DMS114 treated with DMSO at 0.1 percent for 48 hours (cell line): Measurements from ENCODE around the gene SNCG.
"Not testable (repeated sequence)": the region's sequence is repeated elsewhere in the genome, so short reads cannot be mapped to it uniquely, and the experiment has no call there.

Experiments used
- DNase-seq: peaks from one replicate; lab custom pipeline; 2025; ENCODE audit not compliant: unreplicated experiment; lab: John Stamatoyannopoulos, UW

SNCG gene

DNA sequence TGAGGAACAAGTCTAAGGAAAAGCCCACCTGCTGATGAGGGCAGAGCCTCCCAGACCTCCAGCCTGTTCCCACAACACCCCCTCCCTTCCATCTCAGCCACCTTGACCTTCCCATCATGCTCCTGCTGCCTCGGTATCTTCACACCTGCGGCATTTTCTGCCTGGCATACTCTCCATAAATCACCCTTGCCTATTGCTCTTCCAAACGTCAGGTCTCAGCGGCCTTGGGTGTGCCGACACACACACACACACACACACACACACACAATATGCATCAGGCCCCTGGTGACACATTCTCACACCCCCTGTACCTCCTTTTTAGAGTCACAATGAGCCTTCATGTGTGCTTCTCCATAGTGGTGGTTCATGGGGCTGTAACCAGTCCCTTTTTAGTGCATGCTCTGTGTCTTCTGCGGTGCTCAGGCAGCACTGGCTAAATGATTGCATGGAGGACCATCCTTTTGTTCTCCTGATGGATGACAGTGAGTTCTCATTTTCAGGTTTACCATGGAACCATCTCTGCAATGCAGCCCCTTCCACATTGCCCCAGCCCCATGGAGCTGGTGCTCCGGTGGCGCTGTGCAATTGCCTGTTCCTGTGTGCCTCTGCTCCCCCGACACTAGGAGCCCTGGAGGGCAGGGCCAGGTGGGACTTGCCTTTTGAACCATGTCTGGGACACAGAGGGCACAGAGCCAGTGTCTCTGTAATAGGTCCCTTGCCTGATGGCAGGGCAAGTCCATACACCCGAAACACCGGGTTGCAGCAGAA, 14.4 kb downstream of the SNCG start:
- no peak for DNase-seq

DNA sequence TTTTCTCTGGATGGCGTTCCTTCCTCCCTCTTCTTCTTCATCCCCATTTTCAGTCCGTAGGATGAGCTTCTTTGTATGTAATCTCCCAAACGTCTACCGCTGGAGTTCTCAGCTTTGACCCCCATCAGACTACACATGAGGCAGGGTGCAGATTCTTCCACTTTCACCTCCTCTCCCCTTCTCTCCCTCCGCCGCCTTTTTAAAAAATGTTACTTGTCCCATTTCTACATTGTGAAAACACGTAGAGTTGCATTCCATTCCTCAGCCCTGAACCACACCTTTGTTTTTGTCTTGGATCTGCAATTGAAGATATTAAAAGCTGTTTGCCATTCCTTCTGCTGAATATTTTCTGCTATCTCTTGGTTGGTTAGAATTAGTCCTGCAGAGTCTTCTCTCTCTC, 16.1 kb downstream of the SNCG start:
- DNase-seq, result no peak

DNA sequence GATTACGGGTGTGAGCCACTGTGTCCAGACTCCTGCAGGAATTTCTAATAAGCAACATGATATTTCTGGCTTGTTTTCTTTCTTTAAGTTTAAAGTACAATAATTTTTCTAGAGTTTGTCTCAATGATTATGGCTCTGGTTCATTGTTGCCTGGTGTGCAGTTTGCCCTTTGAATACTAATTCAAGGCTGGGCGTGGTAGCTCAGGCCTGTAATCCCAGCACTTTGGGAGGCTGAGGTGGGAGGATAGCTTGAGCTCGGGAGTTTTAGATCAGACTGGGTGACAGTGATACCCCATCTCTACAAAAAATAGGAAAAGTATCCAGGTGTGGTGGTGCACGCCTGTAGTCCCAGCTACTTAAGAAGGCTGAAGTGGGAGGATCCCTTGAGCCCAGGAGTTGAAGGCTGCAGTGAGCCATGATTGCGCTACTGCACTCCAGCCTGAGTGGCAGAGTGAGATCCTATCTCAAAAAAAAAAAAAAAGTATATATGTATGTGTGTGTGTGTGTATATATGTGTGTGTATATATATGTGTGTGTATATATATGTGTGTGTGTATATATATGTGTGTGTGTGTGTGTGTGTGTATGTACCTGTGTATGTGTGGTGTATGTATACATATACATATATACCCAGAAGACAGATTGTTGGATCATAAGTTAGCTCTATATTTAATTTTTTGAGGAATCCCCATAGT, 18.1 kb downstream of the SNCG start:
- DNase-seq, result no peak

DNA sequence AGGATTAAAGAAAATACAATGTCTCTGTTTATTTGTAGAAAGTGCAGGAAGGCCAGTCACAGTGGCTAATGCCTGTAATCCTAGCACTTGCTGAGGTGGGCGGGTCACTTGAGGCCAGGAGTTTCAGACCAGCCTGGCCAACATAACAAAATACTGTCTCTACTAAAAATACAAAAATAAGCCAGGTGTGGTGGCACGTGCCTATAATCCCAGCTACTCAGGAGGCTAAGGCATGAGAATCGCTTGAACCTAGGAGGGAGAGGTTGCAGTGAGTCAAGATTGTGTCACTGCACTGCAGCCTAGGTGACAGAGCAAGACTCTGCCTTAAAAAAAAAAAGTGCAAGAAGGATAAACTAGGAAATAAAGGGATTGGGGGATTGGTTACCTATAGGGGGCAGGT, 20.1 kb downstream of the SNCG start:
- DNase-seq, result not testable (repeated sequence)

DNA sequence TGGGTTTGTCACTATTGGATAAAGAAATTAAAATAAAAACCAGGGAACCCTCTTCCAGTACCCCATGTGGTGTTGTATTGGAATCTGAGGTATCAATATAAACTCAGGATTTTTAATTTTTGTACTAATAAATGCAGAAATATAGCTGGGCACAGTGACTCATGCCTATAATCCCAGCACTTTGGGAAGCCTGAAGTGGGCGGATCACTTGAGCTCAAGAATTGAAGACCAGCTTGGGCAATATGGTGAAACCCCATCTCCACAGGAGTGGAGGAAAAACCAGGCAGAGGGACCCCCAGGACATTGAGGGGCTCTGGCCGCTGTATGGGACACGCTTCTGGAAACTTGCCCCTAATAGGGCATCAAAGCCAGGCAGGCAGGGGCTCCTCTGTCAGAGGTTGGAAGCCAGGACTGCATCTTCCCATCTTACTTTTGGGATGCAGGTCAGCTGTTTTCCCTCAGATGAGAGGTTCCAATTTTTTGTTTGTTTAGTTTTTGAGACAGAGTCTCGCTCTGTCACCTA, 21.0 kb downstream of the SNCG start:
- DNase-seq, result no peak

DNA sequence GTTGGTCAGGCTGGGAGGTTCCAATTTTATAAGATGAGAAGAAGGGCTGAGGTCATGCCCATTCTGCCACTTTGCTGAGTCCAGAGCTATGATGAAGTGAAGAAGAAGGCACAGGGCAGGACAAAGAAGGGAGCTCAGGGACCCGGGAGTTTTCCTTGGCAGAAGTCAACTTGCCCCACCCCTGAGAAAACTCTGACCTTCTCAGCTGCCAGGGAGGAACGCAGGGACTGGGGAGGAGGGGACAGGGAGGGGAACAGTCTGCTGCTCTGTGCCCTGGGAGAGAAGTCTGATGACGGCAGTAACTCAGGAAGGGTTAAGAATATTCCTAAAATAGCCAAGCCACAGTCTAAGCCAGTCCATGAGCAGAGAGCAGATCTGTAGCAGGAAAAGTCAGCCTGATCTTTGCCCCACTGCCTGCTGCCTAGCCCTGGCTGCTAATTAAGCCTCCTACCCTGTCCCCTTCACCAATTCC, 21.6 kb downstream of the SNCG start:
- DNase-seq, result no peak

DNA sequence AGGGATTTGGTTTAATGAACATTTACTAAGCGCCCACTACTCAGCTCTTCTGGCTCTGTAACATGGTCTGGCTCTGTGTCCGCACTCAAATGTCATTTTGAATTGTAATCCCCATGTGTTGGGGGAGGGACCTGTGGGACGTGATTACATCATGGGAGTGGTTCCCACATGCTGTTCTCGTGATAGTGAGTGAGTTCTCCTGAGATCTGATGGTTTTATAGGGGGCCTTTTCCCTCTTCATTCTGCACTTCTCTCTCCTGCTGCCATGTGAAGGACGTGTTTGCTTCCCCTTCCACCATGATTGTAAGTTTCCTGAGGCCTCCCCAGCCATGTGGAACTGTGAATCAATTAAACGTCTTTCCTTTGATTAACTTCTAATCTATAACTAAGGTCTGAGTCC, 22.6 kb downstream of the SNCG start:
- not testable (repeated sequence) for DNase-seq

DNA sequence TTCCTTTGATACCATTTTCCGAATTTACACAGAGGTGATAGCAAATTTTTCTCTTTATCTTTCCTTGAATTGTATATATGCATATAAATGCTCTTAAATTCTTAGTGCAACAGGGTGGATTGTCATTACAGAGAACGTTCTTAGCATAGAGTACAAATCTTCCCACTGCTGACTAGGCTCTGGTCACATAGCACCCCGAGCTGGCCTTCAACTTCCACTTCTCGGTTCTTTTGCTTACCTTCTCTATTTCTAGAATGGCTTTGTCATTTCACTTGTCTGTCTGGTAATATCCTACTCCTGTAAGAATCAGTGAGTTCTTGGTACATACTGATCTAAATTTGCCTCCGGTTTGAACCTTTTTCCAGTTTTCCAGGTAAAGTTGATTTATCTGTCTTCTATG, 23.3 kb downstream of the SNCG start:
- DNase-seq, result no peak

DNA sequence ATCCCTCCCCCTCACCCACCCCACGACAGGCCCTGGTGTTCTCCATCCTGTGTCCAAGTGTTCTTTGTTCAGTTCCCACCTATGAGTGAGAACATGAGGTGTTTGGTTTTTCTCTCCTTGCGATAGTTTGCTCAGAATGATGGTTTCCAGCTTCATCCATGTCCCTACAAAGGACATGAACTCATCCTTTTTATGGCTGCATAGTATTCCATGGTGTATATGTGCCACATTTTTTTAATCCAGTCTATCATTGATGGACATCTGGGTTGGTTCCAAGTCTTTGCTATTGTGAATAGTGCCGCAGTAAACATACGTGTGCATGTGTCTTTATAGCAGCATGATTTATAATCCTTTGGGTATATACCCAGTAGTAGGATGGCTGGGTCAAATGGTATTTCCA, 26.1 kb downstream of the SNCG start:
- not testable (repeated sequence) for DNase-seq

DNA sequence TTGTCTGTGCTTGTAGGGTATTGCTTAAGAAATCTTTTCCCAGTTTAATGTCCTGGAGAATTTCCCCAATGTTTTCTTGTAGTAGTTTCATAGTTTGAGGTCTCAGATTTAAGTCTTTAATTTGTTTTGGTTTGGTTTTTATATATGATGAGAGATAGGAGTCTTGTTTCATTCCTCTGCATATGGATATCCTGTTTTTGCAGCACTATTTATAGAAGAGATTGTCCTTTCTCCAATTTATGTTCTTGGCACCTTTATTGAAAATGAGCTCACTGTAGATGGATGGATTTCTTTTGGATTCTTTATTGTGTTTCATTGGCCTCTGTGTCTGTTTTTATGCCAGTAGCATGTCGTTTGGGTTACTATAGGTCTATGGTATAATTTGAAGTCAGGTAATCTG, 30.1 kb downstream of the SNCG start:
- DNase-seq, result no peak

DNA sequence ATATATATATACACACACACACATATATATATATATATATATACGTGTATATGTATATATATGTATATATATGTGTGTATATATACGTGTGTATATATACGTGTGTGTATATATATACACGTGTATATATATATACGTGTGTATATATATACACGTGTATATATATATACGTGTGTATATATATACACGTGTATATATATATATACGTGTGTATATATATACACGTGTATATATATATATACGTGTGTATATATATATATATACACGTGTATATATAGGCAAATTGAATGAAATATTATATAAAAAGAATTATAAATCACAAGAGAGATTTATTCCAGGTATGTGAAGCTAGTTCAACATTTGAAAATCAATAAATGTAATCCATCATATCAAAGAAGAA, 33.0 kb downstream of the SNCG start:
- DNase-seq, result not testable (repeated sequence)

DNA sequence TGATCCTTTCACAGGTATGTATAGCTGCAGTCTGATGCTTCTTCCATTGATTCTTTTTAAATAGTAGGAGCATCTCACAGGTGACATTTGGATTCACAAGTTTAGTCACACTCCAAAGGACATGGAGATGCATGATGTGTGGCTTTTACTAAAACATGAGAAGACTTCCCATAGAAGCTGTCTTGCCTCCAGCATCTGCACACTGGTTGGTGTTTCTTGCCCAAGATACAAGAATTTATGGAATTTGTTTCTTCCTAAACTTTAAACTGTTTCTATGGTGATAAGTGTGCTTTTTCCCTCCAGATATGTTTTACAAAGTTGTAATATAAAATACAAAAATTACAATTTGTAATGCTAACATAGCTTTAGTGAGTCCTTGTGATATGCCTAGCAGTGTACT, 34.1 kb downstream of the SNCG start:
- no peak for DNase-seq

DNA sequence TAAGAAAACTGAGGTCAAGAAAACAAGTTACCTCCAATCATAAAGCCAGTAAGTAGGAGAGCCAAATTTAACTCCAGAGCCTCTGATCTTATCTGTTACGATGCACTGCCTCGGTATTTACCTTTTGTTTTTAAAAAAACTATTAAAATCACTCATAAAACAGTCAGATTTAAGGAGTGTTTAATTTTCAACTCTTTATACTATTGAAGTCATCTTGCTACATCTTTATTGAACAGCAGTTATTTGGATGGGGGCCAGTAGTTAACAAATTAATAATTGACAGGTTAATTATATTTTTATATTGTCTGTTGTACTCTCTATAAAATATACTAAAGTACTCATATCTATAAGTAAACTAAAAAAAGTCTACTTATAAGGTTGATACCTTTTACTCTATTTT, 34.5 kb downstream of the SNCG start:
- DNase-seq, result no peak

DNA sequence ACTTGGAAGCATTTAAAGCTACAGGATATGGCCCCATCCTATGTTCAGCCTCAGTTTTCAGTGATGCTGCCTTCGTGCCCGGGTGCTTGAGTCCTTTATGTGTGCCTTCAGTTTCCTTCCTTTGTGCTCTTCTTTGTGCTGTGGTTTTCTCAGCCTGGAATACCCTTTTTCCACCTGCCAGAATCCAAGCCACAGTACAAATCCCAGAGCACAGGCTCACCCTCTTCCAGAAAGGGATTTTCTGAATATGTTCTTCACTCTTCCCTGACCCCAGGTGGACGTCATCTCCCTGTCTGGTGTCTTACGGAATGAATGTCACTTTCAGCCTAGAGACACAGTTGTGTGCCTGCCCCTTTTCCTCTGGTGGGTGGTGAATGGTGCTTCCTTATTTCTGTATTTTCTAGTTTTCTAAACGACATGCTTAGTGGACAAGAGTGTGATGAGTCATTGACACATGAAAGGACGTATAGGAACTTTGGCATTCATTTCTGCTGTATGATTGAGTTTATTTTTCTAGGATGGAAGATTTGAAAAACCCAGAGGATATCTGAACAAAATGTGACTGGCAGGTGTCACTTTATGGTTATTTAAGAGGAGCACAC, 41.5 kb downstream of the SNCG start:
- DNase-seq, result not testable (repeated sequence)

DNA sequence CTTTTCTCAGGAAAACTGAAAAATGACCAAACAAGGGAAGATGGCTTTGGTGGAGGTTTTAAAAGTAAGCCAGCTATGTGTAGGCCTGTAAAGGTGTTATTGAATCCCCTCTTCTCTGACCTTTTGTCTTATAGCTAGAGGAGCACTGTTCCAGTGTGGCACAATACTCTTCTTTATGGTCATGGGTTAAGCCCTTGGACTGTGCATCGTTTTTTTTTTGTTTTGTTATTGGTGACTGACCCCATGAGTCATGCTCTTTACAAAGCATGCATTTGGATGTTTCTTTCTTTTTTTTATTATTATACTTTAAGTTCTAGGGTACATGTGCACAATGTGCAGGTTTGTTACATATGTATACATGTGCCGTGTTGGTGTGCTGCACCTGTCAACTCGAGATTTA, 42.1 kb downstream of the SNCG start:
- no peak for DNase-seq

DNA sequence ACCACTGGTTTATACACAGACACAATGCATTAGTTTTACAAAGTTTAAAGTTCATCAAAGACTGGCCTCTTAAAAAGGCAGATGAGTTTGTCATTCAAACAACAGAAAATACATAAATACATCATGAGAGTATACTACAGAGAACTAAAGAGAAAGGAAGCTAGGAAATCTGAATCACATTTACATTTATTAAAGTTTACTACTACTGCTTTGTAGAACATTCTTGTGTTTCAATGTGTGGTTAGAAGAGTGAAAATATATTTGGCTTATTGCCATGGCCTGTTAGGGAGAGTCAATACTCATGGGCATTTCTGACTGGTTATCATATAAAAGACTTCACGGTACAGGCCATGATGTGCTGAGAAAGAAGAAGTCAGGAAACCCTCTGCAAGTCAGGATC, 48.7 kb downstream of the SNCG start:
- not testable (repeated sequence) for DNase-seq

DNA sequence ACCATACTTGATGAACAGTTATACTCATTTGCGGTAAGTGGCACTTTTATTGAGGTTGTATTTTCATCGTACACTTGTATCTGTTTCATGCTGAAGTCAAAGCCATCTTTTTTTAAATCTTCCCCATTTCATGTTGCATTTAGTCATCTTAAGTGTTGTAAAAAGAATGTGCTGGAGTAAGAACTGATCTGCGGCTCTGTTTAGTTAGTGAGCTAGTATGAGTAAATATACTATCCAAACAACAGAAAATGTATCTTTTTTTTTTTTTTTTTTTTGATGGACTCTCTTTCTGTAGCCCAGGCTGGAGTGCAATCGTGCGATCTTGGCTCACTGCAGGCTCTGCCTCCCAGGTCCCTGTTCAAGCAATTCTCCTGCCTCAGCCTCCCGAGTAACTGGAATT, 49.3 kb downstream of the SNCG start:
- DNase-seq, result not testable (repeated sequence)

DNA sequence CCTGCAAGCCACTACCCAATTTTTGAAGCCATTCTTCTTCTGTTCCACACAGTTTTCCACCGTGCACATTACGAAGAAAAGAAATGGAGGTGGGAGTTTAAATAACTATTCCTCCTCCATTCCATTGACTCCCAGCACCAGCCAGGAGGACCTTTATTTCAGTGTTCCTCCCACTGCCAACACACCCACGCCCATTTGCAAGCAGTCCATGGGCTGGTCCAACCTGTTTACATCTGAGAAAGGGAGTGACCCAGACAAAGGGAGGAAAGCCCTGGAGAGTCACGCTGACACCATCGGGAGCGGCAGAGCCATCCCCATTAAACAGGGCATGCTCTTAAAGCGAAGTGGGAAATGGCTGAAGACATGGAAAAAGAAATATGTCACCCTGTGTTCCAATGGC, 49.9 kb downstream of the SNCG start:
- not testable (repeated sequence) for DNase-seq

DNA sequence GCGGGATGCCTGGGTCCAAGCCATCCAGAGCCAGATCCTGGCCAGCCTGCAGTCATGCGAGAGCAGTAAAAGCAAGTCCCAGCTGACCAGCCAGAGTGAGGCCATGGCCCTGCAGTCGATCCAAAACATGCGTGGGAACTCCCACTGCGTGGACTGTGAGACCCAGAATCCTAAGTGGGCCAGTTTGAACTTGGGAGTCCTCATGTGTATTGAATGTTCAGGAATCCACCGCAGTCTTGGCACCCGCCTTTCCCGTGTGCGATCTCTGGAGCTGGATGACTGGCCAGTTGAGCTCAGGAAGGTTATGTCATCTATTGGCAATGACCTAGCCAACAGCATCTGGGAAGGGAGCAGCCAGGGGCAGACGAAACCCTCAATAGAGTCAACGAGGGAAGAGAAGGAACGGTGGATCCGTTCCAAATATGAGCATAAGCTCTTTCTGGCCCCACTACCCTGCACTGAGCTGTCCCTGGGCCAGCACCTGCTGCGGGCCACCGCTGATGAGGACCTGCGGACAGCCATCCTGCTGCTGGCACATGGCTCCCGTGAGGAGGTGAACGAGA, 50.8 kb downstream of the SNCG start:
- DNase-seq, result not testable (repeated sequence)
